ENCODE measurements around the gene RPGRIP1L.

DNA sequence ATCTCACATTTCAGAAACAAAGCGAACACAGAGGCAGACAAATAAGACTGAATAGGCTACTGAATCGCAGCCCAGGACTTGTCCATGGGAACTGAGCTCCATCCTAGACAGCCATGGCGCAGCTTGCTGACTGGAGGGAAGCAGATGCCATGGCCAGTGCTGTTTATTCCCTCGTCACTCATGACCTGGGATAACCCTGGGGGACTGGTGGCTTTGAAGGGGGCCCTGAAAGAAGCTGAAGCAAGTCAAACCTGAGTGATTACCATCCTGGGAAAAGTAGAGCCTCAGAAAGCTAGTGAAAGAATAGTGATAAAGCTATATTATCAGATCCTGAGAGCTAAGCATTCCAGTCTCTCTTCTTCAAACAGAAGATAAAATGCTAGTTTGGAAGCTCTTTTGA, 94.1 kb downstream of the RPGRIP1L start:
- TF ChIP-seq, protein P1, sequence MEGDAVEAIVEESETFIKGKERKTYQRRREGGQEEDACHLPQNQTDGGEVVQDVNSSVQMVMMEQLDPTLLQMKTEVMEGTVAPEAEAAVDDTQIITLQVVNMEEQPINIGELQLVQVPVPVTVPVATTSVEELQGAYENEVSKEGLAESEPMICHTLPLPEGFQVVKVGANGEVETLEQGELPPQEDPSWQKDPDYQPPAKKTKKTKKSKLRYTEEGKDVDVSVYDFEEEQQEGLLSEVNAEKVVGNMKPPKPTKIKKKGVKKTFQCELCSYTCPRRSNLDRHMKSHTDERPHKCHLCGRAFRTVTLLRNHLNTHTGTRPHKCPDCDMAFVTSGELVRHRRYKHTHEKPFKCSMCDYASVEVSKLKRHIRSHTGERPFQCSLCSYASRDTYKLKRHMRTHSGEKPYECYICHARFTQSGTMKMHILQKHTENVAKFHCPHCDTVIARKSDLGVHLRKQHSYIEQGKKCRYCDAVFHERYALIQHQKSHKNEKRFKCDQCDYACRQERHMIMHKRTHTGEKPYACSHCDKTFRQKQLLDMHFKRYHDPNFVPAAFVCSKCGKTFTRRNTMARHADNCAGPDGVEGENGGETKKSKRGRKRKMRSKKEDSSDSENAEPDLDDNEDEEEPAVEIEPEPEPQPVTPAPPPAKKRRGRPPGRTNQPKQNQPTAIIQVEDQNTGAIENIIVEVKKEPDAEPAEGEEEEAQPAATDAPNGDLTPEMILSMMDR (IDR thresholded peaks at IDR 0.05; ENCODE audit: low read depth, low read length, poor library complexity, severe bottlenecking) = no peak
- no peak for TF ChIP-seq EZH2phosphoT487 (IDR thresholded peaks at IDR 0.05; ENCODE audit: borderline replicate concordance, low read length)
